Measurements from ENCODE around the gene ARGLU1.

The ARGLU1 gene

DNA sequence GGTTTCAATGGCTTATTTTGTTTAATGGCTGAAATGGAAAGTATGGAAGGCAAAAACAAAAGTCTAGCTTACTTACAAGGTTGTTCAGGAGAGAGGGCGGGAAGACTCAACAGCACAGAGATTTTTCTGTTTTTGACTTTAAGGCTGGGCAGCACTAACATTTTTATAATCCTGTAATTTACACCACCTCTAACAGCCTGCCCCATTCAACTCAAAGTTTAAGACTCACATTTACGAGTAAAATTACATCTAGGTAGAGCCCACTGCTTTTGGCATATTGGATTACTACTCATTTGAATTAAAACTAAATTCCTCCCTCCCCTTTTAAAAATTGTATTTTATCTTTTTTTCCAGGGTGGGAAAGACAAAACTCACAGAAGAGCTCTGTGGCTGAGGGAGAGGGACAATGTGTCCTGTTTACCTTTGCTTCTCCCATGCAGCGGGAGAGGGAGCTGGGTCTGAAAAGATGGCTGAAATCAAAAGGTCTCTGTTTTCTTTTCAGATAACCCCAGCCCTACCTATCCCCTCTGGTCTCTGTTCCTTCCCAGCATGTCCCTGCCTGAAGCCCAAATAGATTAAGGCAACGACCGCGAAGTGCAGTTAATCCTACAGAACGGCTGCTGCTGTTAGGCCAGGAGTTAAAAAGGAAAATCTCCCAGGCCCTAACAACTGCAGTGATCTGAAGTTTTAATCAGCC, 39.1 kb downstream of the ARGLU1 start:
- no peak for DNase-seq (ENCODE audit: extremely low read depth, low read depth)
- no peak for TF ChIP-seq CTCF (IDR thresholded peaks at IDR 0.05; ENCODE audit: low read depth, low read length)

GRCh38 chr13:106527826-106528225, 40.1 kb downstream of the ARGLU1 start:
- DNase-seq (ENCODE audit: extremely low read depth, low read depth) = no peak
- no peak for TF ChIP-seq CTCF (IDR thresholded peaks at IDR 0.05; ENCODE audit: low read depth, low read length)

DNA sequence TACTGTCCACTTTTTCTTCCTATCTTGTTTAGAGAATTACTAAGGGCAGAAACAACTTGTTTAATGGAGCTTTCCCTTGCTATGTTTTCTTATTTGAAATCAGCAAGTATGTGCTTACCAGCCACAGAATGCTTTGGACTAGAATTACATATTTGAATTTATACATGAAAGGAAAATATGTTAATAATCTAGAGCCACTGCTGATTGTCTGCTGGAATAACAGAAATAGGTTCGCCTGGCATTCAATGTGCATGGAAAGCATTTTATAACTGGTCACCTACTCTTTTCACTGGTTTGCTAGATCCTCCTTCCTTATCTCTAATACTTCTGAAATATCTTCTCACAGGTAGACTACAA, 40.5 kb downstream of the ARGLU1 start:
- no peak for TF ChIP-seq CTCF (IDR thresholded peaks at IDR 0.05; ENCODE audit: low read depth, low read length)
- DNase-seq (ENCODE audit: extremely low read depth, low read depth) = no peak

DNA sequence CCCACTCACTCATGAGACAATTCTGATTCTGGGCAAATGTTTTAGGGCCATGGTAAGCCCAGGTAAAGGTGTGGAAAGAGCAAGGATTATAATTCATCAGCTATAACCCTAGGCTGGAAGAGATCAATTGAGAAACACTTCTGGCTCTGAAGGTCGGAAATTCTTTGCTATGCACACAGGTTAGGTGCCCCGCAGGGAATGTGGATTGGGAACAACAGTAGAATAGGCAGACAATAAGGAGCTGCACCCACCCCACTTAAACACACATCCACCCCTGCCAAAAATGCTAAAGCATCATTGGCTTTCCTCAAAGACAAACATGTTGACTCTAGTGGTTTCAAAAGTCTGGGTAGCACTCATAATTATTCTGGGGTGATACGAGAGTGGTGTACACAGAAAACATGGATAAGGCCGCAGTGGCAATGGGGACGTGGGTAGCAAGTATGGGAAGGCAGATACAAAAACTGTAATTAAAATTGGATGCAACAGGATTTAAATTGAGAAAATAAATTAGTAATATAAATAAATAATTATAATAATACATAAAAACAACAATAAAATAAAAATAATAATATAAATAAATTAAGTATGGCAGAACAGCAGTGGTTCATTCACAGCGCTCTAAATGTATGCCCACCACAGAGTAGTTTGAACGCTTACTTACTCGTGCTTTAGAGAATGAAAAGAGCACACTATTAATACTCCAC, 41.0 kb downstream of the ARGLU1 start:
- TF ChIP-seq CTCF (IDR thresholded peaks at IDR 0.05; ENCODE audit: low read depth, low read length) = no peak
- no peak for DNase-seq (ENCODE audit: extremely low read depth, low read depth)

DNA sequence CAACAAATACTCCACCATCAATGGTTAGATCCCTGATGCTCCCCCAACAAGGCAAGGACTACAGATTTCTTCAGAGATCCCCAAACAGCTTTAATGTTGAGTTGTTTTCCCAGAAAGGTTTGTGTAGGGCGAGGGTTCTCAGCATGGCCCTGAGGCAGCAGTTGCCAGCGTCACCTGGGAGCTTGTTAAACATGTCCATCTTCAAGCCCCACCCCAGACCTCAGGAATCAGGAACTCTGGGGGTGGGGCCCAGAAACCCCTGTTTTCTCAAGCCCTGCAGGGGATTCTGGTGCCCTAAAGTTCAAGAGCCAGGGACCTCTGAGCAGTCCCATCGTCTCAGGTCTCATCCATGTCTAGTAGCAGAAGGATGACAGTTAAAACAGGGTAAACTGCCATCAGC, 42.1 kb downstream of the ARGLU1 start:
- TF ChIP-seq CTCF (IDR thresholded peaks at IDR 0.05; ENCODE audit: low read depth, low read length) = no peak
- DNase-seq (ENCODE audit: extremely low read depth, low read depth) = no peak

- no peak for DNase-seq (ENCODE audit: extremely low read depth, low read depth)
- no peak for TF ChIP-seq CTCF (IDR thresholded peaks at IDR 0.05; ENCODE audit: low read depth, low read length)
Observed at GRCh38 chr13:106524108-106524507, 43.8 kb downstream of the ARGLU1 start.

- TF ChIP-seq CTCF (IDR thresholded peaks at IDR 0.05; ENCODE audit: low read depth, low read length) = no peak
- DNase-seq (ENCODE audit: extremely low read depth, low read depth) = no peak
Observed at GRCh38 chr13:106523576-106523975, 44.4 kb downstream of the ARGLU1 start.
